SH-SY5Y (cell line): ENCODE data around the gene COL26A1.

Experiments used
- GATA2 ChIP-seq: IDR thresholded peaks from 2 replicates; pipeline ENCODE4 v1.6.1; 2011; ENCODE audit warnings: mild to moderate bottlenecking, low read depth, low read length
- GATA3 ChIP-seq: IDR thresholded peaks from 2 replicates; pipeline ENCODE4 v1.6.1; 2011; ENCODE audit warnings: low read depth, mild to moderate bottlenecking, low read length, moderate library complexity

GRCh38 chr7:101534873-101535272 is 172.2 kb downstream of the COL26A1 start:
- TF ChIP-seq GATA2 = no peak
- TF ChIP-seq GATA3 = no peak
